Uterus (tissue), 4 donors: ENCODE data around the gene NUMB. TPM values are rescaled to one million over a fixed set of nuclear protein-coding genes. Genes with fewer than 3 reads are reported as not detected.
"Not testable (repeated sequence)": the region's sequence is repeated elsewhere in the genome, so short reads cannot be mapped to it uniquely, and the experiment has no call there.

Experiments used
- DNase-seq, 2 donors: peaks; one replicate each; pipeline ENCODE4 v3.0.0-alpha.2; 2019 to 2020
- H3K27ac ChIP-seq, 2 donors: fragments of 200-600 bp; sonication (generic); 1 replicate in 1 of 2; 2 replicates in 1 of 2; pipeline ENCODE4 v1.5.1; 2016 to 2018
- H3K27me3 ChIP-seq, 2 donors: fragments of 200-600 bp; sonication (generic); one replicate each; pipeline ENCODE4 v1.5.1; 2018 to 2019; ENCODE audit warnings: control low read depth in 1 of 2
- H3K36me3 ChIP-seq, 2 donors: fragments of 200-600 bp; sonication (generic); one replicate each; pipeline ENCODE4 v1.5.1; 2019; ENCODE audit warnings: control low read depth in 1 of 2
- H3K4me1 ChIP-seq, 2 donors: fragments of 200-600 bp; sonication (generic); one replicate each; pipeline ENCODE4 v1.5.1; 2018 to 2019; ENCODE audit warnings: control low read depth in 1 of 2
- H3K4me3 ChIP-seq, 2 donors: fragments of 200-600 bp; sonication (generic); 1 replicate in 1 of 2; 2 replicates in 1 of 2; pipeline ENCODE4 v1.5.1; 2018 to 2019; ENCODE audit warnings: mild to moderate bottlenecking in 1 of 2
- H3K9me3 ChIP-seq, 2 donors: fragments of 200-600 bp; sonication (generic); one replicate each; pipeline ENCODE4 v1.5.1; 2019; ENCODE audit warnings: control low read depth in 1 of 2
- CTCF ChIP-seq, 4 experiments: fragments of 200-600 bp in 2 of 4; fragments of 450-650 bp in 2 of 4; sonication (generic) in 2 of 4; IDR thresholded peaks; one replicate each; pipeline ENCODE4 v1.5.1; 2016 to 2019; ENCODE audit warnings: antibody characterized with exemption in 4 of 4, mild to moderate bottlenecking in 2 of 4, moderate library complexity in 1 of 4
- POLR2A ChIP-seq, 2 donors: fragments of 450-650 bp; IDR thresholded peaks; one replicate each; pipeline ENCODE4 v1.6.1; 2016; ENCODE audit warnings: antibody characterized with exemption in 2 of 2, mild to moderate bottlenecking in 1 of 2, moderate library complexity in 1 of 2
- intact Hi-C: fragments of 100-400 bp; cut with DNase I; formaldehyde crosslinking; loops from one replicate; pipeline ENCODE4 v1.15.1; 2023; ENCODE audit warnings: low total_unique reads
- total RNA-seq, 4 donors: library from RNA; depleted of rRNA in 3 of 4; stranded (reverse); fragments of >200 nt in 3 of 4; gene quantifications; one replicate each; pipeline versions ENCODE4 v1.1.0 to v1.2.4, GENCODE V29; 2014 to 2023
- donor health status: DM: yes; HTN: yes; CAD: no.

NUMB gene
- total RNA-seq, 4 donors from 2014 or later = 27.1 to 119 (median 40.8) TPM

- no peaks in the 10 kb centered on the region for H3K27me3 ChIP-seq
- H3K9me3 ChIP-seq = no peaks in the 10 kb centered on the region
- TF ChIP-seq POLR2A (IDR thresholded peaks at IDR 0.05) = no peak
- TF ChIP-seq CTCF (IDR thresholded peaks at IDR 0.05) = no peak
- H3K27ac ChIP-seq = no peak overlapping the region
- no peak overlapping the region for H3K4me3 ChIP-seq
- H3K36me3 ChIP-seq = no peaks in the 10 kb centered on the region
- intact Hi-C loops = no loop called here
- no peaks in the 10 kb centered on the region for H3K4me1 ChIP-seq
- DNase-seq = no peak
Measured at GRCh38 chr14:73365727-73366126, 92.6 kb downstream of the NUMB start.

- no peak overlapping the region for H3K4me3 ChIP-seq
- intact Hi-C loops = no loop called here
- TF ChIP-seq CTCF (IDR thresholded peaks at IDR 0.05) (no peak), POLR2A (IDR thresholded peaks at IDR 0.05) (no peak)
- no peak for DNase-seq
- H3K9me3 ChIP-seq = no peaks in the 10 kb centered on the region
- no peaks in the 10 kb centered on the region for H3K27me3 ChIP-seq
- H3K27ac ChIP-seq = no peak overlapping the region
- H3K4me1 ChIP-seq = no peaks in the 10 kb centered on the region
- no peaks in the 10 kb centered on the region for H3K36me3 ChIP-seq
Measured at GRCh38 chr14:73364559-73364958, 93.8 kb downstream of the NUMB start.

- no peaks in the 10 kb centered on the region for H3K27me3 ChIP-seq
- H3K4me3 ChIP-seq = no peak overlapping the region
- no peaks in the 10 kb centered on the region for H3K36me3 ChIP-seq
- TF ChIP-seq POLR2A (IDR thresholded peaks at IDR 0.05) (no peak), CTCF (IDR thresholded peaks at IDR 0.05) (no peak)
- no peaks in the 10 kb centered on the region for H3K9me3 ChIP-seq
- intact Hi-C loops = no loop called here
- no peak overlapping the region for H3K27ac ChIP-seq
- no peaks in the 10 kb centered on the region for H3K4me1 ChIP-seq
- DNase-seq = no peak
Measured at GRCh38 chr14:73359445-73359844, 98.9 kb downstream of the NUMB start.

GRCh38 chr14:73358187-73358586, 100.2 kb downstream of the NUMB start:
- no peak for TF ChIP-seq POLR2A (IDR thresholded peaks at IDR 0.05)
- TF ChIP-seq CTCF (IDR thresholded peaks at IDR 0.05) = no peak
- Histone ChIP-seq H3K4me1 (no peaks in the 10 kb centered on the region), H3K36me3 (no peaks in the 10 kb centered on the region), H3K27me3 (no peaks in the 10 kb centered on the region), H3K27ac (no peak overlapping the region), H3K9me3 (no peaks in the 10 kb centered on the region), H3K4me3 (no peak overlapping the region)
- intact Hi-C loops = no loop called here
- DNase-seq = no peak

- H3K36me3 ChIP-seq, H3K4me3 ChIP-seq, H3K27me3 ChIP-seq, H3K27ac ChIP-seq, intact Hi-C loops, H3K9me3 ChIP-seq, DNase-seq, H3K4me1 ChIP-seq: not testable (repeated sequence)
Measured at GRCh38 chr14:73349091-73349490, 109.3 kb downstream of the NUMB start.

- Histone ChIP-seq H3K36me3 (no peaks in the 10 kb centered on the region), H3K9me3 (no peaks in the 10 kb centered on the region), H3K27ac (no peak overlapping the region), H3K4me3 (no peak overlapping the region), H3K4me1 (no peaks in the 10 kb centered on the region), H3K27me3 (no peaks in the 10 kb centered on the region)
- intact Hi-C loops = no loop called here
- TF ChIP-seq POLR2A (IDR thresholded peaks at IDR 0.05) = no peak
- DNase-seq = no peak
Measured at GRCh38 chr14:73344319-73344718, 114.0 kb downstream of the NUMB start.
